Measurements from ENCODE around the gene PDPR.
"Not testable (repeated sequence)": the region's sequence is repeated elsewhere in the genome, so short reads cannot be mapped to it uniquely, and the experiment has no call there.

- TF ChIP-seq CTCF (conservative IDR thresholded peaks at IDR 0.05 in 1 of 2, IDR thresholded peaks at IDR 0.05 in 1 of 2; ENCODE audit: low read depth in 1 of 2, low read length in 2 of 2); EZH2 (IDR thresholded peaks at IDR 0.05; ENCODE audit: low read length, missing control alignments): not testable (repeated sequence)
These were observed 59.8 kb downstream of the PDPR start for GRCh38 chr16:70173916-70174315.

All from fibroblast of lung (primary cell).